ENCODE results near the gene MDFI.
A peak's percentile ranks its signal among the peaks of the same experiment; 100 is the strongest.

The MDFI gene

DNA sequence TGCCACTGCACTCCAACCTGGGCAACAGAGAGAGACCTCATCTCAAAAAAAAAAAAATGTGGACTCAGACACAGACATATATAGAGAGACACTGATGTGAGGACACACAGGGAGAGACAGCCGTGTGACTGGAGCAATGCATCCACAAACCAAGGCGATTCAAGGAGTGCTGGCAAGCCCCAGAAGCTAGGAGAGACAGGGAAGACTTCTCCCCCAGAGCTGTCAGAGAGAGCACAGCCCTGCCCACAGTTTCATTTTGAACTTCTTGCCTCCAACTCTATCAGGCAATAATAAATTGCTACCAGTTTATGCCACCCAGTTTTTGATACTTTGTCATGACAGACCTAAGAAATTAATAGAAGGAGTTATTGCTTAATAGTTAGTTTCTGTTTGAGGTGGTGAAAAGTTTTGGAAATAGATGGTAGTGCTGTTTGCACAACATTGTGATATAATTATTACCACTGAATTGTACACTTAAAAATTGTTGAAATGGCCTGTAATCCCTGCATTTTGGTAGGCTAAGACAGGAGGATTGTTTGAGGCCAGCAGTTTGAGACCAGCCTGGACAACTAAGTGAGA lies 5.1 kb upstream of the MDFI start:
- H3K4me3 ChIP-seq (ENCODE audit: low read length), result no peak overlapping the region
- TF ChIP-seq, protein P1, sequence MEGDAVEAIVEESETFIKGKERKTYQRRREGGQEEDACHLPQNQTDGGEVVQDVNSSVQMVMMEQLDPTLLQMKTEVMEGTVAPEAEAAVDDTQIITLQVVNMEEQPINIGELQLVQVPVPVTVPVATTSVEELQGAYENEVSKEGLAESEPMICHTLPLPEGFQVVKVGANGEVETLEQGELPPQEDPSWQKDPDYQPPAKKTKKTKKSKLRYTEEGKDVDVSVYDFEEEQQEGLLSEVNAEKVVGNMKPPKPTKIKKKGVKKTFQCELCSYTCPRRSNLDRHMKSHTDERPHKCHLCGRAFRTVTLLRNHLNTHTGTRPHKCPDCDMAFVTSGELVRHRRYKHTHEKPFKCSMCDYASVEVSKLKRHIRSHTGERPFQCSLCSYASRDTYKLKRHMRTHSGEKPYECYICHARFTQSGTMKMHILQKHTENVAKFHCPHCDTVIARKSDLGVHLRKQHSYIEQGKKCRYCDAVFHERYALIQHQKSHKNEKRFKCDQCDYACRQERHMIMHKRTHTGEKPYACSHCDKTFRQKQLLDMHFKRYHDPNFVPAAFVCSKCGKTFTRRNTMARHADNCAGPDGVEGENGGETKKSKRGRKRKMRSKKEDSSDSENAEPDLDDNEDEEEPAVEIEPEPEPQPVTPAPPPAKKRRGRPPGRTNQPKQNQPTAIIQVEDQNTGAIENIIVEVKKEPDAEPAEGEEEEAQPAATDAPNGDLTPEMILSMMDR (conservative IDR thresholded peaks at IDR 0.05; ENCODE audit: low read depth, low read length), result no peak
- DNase-seq (ENCODE audit: low read depth), result no peak

- no peak overlapping the region for H3K4me3 ChIP-seq (ENCODE audit: low read length)
- DNase-seq (ENCODE audit: low read depth), result peak; percentile 43
- TF ChIP-seq, protein P1 (conservative IDR thresholded peaks at IDR 0.05; ENCODE audit: low read depth, low read length), result no peak
These were observed 3.6 kb upstream of the MDFI start for GRCh38 chr6:41634657-41635056.

- no peak overlapping the region for H3K4me3 ChIP-seq (ENCODE audit: low read length)
- no peak for DNase-seq (ENCODE audit: low read depth)
- TF ChIP-seq, protein P1 (conservative IDR thresholded peaks at IDR 0.05; ENCODE audit: low read depth, low read length), result no peak
These were observed 2.9 kb upstream of the MDFI start for GRCh38 chr6:41635365-41635764.

DNA sequence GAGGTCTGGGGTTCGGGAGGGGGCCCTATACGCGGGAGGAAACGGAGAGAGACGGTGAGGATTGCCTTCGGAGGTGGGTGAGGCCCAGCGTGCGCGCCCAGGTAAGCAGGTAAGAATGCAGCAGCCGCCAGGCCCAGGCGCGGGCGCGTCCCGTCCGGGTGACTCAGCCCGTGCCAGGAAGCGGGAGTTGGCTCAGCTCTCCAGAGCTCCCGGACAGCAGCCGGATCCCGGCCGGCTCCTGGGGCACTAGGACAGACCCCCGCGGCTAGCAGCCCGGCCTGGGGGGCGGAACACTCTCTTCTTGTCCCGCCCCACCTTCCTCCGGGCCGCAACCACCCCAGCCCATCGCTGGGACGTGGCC lies 1.5 kb upstream of the MDFI start:
- no peak for DNase-seq (ENCODE audit: low read depth)
- peak overlapping the region; percentile 21 for H3K4me3 ChIP-seq (ENCODE audit: low read length)
- TF ChIP-seq, protein P1 (conservative IDR thresholded peaks at IDR 0.05; ENCODE audit: low read depth, low read length), result no peak

- no peak for DNase-seq (ENCODE audit: low read depth)
- TF ChIP-seq, protein P1 (conservative IDR thresholded peaks at IDR 0.05; ENCODE audit: low read depth, low read length), result no peak
- peak overlapping the region; percentile 57 for H3K4me3 ChIP-seq (ENCODE audit: low read length)
These were observed 870 bp upstream of the MDFI start for GRCh38 chr6:41637194-41638001.

GRCh38 chr6:41638935-41639808 lies 904 bp downstream of the MDFI start:
- TF ChIP-seq, protein P1 (conservative IDR thresholded peaks at IDR 0.05; ENCODE audit: low read depth, low read length), result no peak
- DNase-seq (ENCODE audit: low read depth), result no peak
- H3K4me3 ChIP-seq (ENCODE audit: low read length), result peak overlapping the region; percentile 57
